HG02798 (cell line): ENCODE results near the gene KCNK3.

ENCODE experiments used
- ATAC-seq: cut with Tn5 transposase; IDR thresholded peaks from one replicate; pipeline ENCODE4 v1.9.1; 2021; ENCODE audit warnings: mild to moderate bottlenecking; ENCODE audit not compliant: unreplicated experiment, poor library complexity

The KCNK3 gene

GRCh38 chr2:26724784-26725520 lies 32.4 kb downstream of the KCNK3 start:
- ATAC-seq, result no peak

DNA sequence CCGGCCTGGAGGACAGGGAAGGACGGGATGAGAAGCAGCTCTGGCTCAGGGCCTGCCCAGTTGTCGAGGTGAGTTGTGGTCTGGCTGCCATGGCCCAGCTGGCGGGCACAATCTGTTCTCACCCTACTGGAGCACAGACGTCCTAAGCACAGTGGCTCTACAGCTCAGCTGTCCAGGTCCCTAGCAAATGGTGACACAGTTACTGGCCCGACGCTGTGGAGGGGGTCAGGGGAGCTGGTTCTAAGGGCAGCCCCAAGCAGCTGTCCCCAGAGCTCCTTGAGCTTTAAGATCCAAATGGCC lies 32.9 kb downstream of the KCNK3 start:
- ATAC-seq, result no peak

- no peak for ATAC-seq
These were observed 33.7 kb downstream of the KCNK3 start for GRCh38 chr2:26726228-26726627.

DNA sequence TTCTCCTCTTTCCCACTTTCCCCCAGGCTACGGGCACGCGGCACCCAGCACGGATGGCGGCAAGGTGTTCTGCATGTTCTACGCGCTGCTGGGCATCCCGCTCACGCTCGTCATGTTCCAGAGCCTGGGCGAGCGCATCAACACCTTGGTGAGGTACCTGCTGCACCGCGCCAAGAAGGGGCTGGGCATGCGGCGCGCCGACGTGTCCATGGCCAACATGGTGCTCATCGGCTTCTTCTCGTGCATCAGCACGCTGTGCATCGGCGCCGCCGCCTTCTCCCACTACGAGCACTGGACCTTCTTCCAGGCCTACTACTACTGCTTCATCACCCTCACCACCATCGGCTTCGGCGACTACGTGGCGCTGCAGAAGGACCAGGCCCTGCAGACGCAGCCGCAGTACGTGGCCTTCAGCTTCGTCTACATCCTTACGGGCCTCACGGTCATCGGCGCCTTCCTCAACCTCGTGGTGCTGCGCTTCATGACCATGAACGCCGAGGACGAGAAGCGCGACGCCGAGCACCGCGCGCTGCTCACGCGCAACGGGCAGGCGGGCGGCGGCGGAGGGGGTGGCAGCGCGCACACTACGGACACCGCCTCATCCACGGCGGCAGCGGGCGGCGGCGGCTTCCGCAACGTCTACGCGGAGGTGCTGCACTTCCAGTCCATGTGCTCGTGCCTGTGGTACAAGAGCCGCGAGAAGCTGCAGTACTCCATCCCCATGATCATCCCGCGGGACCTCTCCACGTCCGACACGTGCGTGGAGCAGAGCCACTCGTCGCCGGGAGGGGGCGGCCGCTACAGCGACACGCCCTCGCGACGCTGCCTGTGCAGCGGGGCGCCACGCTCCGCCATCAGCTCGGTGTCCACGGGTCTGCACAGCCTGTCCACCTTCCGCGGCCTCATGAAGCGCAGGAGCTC lies 35.4 kb downstream of the KCNK3 start:
- no peak for ATAC-seq

DNA sequence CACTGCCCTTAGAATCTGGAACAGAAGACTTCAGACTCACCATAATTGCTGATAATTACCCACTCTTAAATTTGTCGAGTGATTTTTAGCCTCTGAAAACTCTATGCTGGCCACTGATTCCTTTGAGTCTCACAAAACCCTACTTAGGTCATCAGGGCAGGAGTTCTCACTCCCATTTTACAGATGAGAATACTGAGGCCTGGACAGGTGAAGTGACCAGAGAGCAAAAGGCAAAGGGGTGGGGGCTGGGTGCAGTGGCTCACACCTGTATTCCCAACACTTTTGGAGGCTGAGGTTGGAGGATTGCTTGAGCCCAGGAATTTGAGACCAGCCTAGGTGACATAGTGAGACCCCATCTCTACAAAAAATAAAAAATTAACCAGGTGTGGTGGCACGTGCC lies 36.8 kb downstream of the KCNK3 start:
- ATAC-seq, result no peak

DNA sequence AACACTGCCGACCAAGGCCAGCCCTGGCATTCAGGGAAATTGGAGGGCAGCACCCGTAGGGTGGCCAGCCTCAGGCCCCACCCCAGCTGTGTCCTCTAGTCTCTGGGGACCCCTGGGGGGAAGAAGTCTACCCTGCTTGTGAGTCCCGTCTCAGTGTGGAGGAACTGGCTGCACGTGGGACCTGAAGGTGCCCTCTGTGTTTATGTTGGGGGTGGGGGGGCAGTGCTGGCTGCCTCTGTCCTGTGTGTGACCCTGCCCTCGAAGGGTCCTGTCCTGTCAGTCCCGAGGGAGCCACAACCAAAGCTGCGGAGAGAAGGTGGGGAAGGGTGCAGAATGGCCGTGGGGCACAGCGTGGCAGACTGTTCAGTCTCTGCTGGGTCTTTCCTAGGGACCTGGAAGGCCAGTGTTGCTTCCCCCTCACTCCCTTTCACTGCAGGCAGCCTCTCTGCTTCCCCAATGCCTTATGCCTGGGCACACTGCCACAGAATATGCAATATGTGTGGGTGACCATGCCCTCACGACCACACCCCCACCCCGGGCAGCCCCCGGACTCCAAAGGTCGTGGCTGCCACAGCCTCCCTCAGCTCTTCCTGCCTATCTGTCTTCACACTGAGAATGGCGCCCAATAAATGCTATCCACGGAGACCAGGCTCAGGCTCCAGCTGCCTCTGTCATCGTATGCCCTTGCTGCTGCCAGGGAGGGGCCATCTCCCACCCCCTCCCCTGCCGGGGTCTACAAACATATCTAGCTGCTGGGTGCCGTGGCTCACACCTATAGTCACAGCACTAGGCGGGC lies 38.2 kb downstream of the KCNK3 start:
- ATAC-seq, result no peak

- ATAC-seq, result no peak
These were observed 39.2 kb downstream of the KCNK3 start for GRCh38 chr2:26731714-26732113.

DNA sequence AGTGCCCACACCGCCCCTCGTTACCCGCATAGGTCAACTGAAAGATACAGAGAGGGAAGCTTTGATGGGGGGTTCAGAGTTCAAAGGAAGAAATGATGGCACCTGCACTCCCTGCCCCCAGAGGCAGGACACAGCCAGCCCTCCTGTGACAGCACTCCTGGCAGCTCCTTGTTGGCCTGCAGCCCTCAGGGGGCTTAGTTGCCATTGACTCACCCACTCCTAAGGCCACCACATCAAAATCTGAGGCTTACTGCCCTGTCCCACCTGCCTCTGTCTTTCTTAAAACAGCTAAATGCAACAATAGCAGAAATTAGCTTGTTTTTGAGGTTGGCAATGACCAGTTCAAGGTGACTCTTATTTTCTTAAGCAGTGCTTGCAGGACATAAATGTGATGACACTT lies 39.9 kb downstream of the KCNK3 start:
- ATAC-seq, result no peak

DNA sequence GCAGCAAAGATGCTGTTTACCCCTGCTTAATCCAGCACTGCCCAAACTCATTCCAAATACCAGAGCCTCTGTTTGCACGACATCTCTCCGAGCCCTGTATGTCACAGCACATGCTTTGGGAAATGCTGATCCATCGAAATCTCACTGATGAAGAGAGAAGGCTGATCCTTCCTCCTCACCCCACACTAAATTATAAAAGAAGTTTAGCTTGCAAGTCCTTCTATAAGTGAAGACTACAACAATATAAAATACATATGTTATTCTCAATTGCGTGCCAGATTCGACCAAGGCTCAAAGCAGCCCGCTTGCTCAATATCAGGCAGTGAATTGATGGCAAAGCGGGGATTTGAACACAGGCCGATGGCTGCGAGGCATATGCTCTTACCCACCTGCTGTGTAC lies 40.9 kb downstream of the KCNK3 start:
- ATAC-seq, result no peak

DNA sequence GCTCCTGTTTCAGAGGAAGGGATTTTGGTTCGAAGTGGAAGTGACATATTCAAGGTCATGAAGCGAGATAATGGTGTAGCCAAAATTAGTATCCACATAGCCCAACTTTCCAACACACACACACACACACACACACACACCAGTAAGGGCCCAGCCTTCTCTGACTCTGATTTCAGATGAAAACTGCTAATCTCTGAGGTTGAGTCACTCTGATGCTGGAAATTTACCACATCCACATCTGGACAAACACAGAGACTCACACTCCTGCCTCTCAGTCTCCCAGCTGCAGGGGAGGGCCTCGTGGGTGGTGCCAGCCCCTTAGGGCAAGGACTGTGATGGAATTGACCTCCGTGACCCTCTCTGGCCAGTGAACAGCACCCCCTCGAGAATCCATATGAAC lies 42.6 kb downstream of the KCNK3 start:
- no peak for ATAC-seq

GRCh38 chr2:26735883-26736588 lies 43.5 kb downstream of the KCNK3 start:
- ATAC-seq, result no peak

- no peak for ATAC-seq
These were observed 44.7 kb downstream of the KCNK3 start for GRCh38 chr2:26737221-26737620.

GRCh38 chr2:26738481-26738880 lies 46.0 kb downstream of the KCNK3 start:
- ATAC-seq, result no peak

- no peak for ATAC-seq
These were observed 47.0 kb downstream of the KCNK3 start for GRCh38 chr2:26739514-26739913.

- no peak for ATAC-seq
These were observed 47.8 kb downstream of the KCNK3 start for GRCh38 chr2:26740346-26740745.

DNA sequence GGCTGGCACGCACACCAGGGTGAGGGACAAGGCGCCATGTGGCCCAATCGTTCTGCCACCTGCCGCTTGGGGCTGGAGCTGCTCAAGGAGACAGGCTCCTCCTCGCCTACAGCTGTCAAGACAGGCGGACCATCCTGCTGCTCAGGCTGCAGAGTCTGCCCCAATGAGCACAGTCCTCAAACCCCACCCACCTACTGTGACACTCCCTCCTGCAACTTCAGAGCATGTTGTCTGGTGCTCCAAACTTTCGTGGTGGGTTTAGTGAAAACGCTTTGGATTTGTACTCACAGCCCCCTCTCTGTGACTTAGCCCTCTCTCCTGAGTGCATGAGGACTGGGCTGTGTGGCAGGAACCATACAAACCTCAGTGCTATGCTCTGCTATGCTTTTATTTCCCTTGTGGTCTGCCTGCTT lies 48.4 kb downstream of the KCNK3 start:
- ATAC-seq, result no peak

DNA sequence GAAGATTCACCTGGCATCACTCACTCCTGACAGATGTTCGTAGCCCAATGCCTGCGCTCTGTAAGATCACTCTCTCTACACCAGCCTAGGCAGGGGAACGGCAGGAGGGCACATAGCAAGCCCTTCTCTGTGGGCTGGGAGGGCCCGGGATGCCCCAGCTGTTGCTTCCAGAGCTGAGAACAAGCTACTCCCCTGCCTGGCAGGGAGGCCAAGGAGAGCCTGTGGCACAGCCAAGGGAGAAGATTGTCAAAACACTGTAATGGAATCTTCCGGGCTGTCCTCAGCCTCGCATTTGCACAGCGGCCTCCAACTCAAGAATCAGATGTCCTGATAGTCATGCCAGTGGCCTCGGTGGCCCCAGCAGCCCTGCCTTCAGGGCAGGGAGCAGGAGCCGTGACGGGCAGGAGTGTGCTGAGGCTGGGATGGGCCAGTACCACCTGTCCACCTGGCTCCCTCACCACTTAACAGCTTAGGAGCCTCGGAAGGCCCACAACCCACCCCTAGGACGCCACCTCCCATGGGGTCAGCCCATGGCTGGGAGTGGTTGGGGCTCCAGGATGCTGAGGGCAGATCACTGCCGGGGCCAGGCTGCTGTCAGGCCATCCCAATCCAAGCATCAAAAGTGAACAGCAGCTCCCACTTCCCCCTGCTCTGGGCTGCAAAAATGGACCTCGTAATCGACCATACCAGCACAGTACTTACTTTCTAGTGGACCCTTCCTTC lies 49.7 kb downstream of the KCNK3 start:
- ATAC-seq, result no peak

DNA sequence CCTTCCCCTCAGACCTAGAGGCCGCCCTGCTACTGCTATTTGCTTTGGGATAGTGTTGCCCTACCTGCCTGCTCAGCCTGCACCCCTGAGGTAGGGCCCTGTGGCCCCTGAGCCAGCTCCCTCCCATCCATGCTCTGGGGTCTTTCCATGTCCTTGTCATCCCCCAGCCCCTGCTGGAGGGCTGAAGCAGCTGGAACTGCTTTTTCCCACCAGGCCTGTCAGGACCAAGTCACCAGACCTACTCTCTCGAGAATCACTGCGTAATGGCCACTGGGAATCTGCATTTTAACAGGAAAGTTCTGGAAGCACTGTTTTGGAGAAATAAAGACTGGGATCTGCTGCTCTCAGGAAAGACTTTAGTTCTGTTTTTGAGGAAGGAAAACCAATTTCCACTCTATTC lies 51.3 kb downstream of the KCNK3 start:
- ATAC-seq, result no peak

- no peak for ATAC-seq
These were observed 52.4 kb downstream of the KCNK3 start for GRCh38 chr2:26744953-26745352.
